Activated naive CD4-positive, alpha-beta T cell treated with anti-CD3 and anti-CD28 coated beads, Interleukin-2, amount 50 U/mL, for 24 hours (primary cell): Measurements from ENCODE around the gene UGT1A10.
"Not testable (repeated sequence)": the region's sequence is repeated elsewhere in the genome, so short reads cannot be mapped to it uniquely, and the experiment has no call there.

ENCODE experiments used
- H3K27ac Mint-ChIP-seq: one replicate; pipeline ENCODE4 v1.8.0; 2021; ENCODE audit warnings: mild to moderate bottlenecking, mixed read lengths
- H3K27me3 Mint-ChIP-seq: one replicate; pipeline ENCODE4 v1.8.0; 2021; ENCODE audit warnings: mixed read lengths
- H3K36me3 Mint-ChIP-seq: one replicate; pipeline ENCODE4 v1.8.0; 2021; ENCODE audit warnings: mixed read lengths
- H3K4me1 Mint-ChIP-seq: one replicate; pipeline ENCODE4 v1.8.0; 2021; ENCODE audit warnings: mixed read lengths
- H3K4me3 Mint-ChIP-seq: one replicate; pipeline ENCODE4 v1.8.0; 2021; ENCODE audit warnings: mild to moderate bottlenecking, mixed read lengths
- H3K9me3 Mint-ChIP-seq: one replicate; pipeline ENCODE4 v1.8.0; 2021; ENCODE audit warnings: mixed read lengths

Gene UGT1A10

DNA sequence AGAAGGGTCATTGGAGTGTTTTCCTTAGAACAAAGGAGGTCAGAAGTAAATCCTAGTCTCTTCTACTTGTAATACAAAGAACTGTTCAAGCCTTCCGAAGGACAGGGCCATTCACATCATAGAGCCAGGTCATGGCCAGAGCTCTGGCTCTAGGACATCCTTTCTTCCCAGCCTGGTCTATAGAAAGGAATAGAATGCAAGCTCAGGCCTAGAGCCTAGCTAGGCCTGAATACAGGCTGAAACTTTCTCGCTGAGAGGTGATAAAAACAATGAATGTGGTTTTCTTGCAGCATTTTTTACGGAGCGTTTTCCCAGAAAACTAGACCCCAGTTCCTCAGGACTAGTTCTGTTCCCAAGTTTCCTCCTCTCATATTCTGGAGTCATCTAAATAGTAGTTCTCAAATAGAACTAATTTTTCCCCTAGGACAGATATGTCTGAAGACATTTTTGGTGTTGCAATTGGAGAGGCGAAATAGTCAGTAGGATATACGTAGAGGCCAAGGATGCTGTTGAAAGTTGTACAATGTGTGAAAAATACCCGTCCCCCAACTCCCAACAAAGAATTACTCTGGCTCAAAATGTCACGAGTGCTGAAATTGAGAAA lies 63.3 kb downstream of the UGT1A10 start:
- H3K4me3 Mint-ChIP-seq, result no peak overlapping the region

DNA sequence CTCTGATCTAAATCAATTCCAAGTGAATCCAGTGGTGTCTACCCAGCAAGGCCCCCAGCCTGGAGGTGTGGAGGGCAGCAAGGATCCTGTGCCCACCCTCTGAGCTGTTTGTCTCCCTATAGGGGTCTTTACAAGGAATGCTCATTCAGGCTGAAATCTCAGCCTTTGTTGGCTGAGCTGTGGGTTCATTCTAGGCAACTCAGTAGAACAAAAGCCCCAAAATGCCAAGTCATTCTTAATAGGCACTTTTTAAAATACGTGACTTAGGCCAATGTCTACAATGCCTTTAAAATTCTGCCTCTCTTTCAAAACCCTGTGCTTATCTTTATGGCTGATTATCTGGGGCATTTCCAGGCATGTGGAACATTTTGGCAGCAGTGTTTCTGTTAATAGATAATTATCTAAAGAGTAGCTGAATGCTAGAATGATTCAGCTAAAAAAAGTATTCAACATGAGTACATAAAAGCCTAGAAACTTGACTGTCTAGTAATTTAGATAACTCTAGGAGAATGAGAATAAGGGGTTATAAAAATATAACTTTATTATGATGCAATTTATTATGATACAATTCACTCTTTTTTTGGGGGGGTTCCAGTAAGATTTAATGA lies 63.9 kb downstream of the UGT1A10 start:
- no peak overlapping the region for H3K27ac Mint-ChIP-seq
- H3K27me3 Mint-ChIP-seq, result peaks cover 4% of the 10 kb centered on the region
- H3K4me3 Mint-ChIP-seq, result no peak overlapping the region
- H3K4me1 Mint-ChIP-seq, result no peaks in the 10 kb centered on the region
- no peaks in the 10 kb centered on the region for H3K36me3 Mint-ChIP-seq
- no peaks in the 10 kb centered on the region for H3K9me3 Mint-ChIP-seq

More for the DNA sequence above, 63.3 kb downstream of the UGT1A10 start:
- H3K9me3 Mint-ChIP-seq, result no peaks in the 10 kb centered on the region
- H3K36me3 Mint-ChIP-seq, result no peaks in the 10 kb centered on the region
- H3K27ac Mint-ChIP-seq, result no peak overlapping the region
- peaks cover 4% of the 10 kb centered on the region for H3K27me3 Mint-ChIP-seq
- H3K4me1 Mint-ChIP-seq, result no peaks in the 10 kb centered on the region

DNA sequence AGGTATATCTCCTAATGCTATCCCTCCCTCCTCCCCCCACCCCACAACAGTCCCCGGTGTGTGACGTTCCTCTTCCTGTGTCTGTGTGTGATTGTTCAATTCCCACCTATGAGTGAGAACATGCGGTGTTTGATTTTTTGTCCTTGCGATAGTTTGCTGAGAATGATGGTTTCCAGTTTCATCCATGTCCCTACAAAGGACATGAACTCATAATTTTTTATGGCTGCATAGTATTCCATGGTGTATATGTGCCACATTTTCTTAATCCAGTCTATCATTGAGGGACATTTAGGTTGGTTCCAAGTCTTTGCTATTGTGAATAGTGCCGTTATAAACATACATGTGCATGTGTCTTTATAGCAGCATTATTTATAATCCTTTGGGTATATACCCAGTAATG lies 64.6 kb downstream of the UGT1A10 start:
- not testable (repeated sequence) for H3K27ac Mint-ChIP-seq, H3K4me1 Mint-ChIP-seq, H3K27me3 Mint-ChIP-seq, H3K9me3 Mint-ChIP-seq, H3K36me3 Mint-ChIP-seq, H3K4me3 Mint-ChIP-seq

DNA sequence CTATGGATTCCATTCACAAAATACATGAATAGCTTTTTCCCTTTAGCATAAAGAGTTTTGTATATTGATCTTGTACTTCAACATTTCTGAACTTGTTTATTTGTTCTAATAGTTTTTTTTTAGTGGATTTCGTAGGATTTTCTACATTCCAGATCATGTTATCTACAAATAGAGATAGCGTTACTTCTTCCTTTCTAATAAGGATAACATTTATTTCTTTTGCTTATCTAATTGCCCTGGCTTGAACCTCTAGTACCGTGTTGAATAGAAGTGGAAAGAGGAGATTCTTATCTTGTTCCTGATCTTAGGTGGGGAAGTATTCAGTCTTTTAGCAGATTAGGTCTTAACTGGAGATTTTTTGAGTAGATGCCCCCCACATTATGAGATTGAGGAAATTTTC lies 66.0 kb downstream of the UGT1A10 start:
- Mint-ChIP-seq H3K27me3 (peaks cover 4% of the 10 kb centered on the region), H3K4me3 (no peak overlapping the region), H3K9me3 (no peaks in the 10 kb centered on the region), H3K27ac (no peak overlapping the region), H3K4me1 (no peaks in the 10 kb centered on the region), H3K36me3 (no peaks in the 10 kb centered on the region)

DNA sequence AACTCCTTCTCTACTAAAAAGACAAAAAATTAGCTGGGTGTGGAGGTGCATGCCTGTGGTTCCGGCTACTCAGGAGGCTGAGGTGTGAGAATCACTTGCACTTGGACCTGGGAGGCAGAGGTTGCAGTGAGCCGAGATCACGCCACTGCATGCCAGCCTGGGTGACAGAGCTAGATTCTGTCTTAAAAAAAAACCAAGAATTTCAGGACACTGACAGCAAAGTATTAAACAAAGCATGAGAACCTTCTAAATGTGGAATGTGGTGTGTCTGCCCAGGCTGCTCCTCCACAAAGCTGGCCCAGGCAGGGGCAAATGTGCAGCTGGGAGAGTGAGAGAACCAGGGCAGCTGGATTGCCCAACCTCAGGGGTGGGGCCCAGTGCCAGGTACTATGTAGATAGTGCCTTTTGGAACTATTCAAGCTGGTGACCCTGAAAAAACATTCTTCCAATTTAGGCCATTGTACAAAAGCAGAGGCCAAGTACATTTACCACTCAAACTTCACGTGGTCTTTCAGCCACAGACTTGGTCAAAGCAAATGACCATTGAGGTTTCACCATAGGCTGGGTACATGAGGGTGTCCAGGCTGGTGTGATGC lies 69.8 kb downstream of the UGT1A10 start:
- Mint-ChIP-seq H3K4me1 (no peaks in the 10 kb centered on the region), H3K27me3 (peaks cover 6% of the 10 kb centered on the region)

DNA sequence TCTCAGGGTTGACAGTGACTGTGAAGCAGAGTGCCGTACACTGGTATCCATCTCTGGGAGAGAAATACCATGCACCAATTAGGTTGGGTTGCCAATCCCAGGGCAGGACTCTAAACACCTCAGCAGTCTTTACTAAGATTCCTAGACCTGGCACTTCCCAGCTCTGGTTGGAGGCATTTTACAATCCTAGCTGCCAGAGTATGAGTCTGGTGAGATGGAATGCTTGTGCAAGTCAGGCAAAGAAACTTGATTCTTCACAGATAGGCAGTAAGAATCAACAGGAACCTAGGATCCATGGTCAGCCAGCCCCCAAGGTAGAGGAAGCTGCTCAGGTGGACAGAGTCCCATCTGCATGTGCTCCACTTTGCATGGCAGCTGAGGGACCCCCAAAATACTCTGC lies 70.5 kb downstream of the UGT1A10 start:
- Mint-ChIP-seq H3K36me3 (no peaks in the 10 kb centered on the region), H3K9me3 (no peaks in the 10 kb centered on the region), H3K27ac (no peak overlapping the region), H3K4me1 (no peaks in the 10 kb centered on the region), H3K4me3 (no peak overlapping the region), H3K27me3 (peaks cover 6% of the 10 kb centered on the region)

More for the DNA sequence above, 69.8 kb downstream of the UGT1A10 start:
- H3K4me3 Mint-ChIP-seq, result no peak overlapping the region
- H3K36me3 Mint-ChIP-seq, result no peaks in the 10 kb centered on the region
- H3K9me3 Mint-ChIP-seq, result no peaks in the 10 kb centered on the region
- no peak overlapping the region for H3K27ac Mint-ChIP-seq

DNA sequence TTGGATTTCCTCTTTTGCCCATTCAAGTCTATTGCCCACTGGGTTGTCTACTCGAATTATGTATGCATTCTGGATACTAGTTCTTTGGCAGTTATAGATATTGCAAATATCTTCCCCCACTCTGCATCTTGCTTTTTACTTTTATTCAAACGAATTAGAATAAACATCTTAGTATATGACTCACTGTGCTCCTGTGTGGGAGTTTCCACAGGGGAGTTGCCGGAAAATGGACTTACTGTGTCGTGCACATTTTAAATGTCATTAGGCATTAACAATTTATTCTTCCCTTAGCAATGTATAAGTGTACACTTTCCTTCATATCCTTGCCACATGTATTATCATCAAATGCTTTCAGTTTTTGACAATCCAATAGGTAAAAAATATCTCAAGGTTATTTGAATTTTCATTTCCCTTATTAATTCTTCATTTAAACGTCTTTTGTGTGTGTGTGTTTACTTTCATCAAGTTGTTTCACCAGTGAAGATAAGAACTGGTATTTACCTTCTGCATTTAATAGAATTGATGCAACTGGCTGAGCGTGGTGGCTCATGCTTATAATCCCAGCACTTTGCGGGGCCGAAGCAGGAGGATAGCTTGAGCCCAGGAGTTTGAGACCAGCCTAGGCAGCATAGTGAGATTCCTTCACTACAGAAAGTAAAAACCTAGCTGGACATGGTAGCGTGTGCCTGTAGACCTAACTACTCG lies 71.8 kb downstream of the UGT1A10 start:
- Mint-ChIP-seq H3K27me3 (peaks cover 6% of the 10 kb centered on the region), H3K27ac (no peak overlapping the region), H3K9me3 (no peaks in the 10 kb centered on the region), H3K4me3 (no peak overlapping the region), H3K36me3 (no peaks in the 10 kb centered on the region), H3K4me1 (no peaks in the 10 kb centered on the region)

DNA sequence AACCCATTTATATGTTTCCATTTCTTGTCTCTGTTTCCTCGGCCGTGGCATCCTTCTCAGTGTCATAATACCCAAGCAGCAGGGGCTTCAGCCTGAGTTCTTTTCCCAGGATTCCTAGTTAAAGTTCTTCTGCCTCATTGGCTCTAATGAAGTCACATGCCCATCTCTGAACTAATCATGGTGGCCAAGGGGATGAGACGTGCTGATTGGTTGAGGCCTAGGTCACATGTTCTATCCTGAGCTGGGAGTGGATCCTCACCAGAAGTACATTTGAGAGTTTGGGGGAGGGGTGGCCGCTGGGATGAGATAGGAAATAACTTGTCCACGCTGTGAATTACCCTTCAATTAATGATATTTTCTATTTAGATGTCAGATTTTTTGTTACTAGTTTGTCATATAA lies 72.7 kb downstream of the UGT1A10 start:
- H3K36me3 Mint-ChIP-seq, result no peaks in the 10 kb centered on the region
- H3K4me3 Mint-ChIP-seq, result no peak overlapping the region
- peaks cover 6% of the 10 kb centered on the region for H3K27me3 Mint-ChIP-seq
- H3K9me3 Mint-ChIP-seq, result no peaks in the 10 kb centered on the region
- H3K4me1 Mint-ChIP-seq, result no peaks in the 10 kb centered on the region
- no peak overlapping the region for H3K27ac Mint-ChIP-seq

DNA sequence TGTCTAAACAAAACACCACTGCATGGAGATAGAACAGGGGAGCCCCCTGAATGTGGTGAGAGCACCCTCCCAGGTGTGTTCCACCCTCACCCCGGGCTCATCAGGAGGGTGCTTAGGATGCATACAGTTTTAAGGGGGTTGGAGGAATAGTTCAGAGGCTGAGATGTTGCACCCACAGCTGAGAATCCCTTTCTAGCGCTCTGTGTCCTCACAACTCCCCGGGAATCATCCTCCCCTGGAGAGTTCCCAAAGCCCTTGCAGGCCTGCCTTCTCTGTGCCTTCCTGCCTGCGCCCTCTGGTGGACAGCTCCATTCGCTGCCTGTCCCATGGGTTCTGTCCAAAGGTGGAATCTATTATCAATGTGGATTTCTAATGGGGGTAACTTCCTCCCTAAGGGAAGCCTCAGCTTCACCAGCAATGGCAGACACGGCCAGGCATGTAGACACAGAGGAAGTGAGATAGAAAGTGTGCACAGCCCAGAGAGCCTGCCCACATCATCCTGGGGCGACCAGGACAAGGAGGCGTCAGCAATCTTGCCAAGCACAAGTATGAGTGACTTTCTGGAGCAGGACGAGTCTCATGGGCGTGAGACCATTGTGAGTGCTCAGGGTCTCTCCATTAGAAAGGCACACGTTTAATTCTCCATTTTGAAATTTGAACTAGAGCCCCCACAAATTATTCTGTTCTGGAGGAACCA lies 75.2 kb downstream of the UGT1A10 start:
- no peak overlapping the region for H3K27ac Mint-ChIP-seq
- H3K36me3 Mint-ChIP-seq, result no peaks in the 10 kb centered on the region
- no peaks in the 10 kb centered on the region for H3K9me3 Mint-ChIP-seq
- H3K4me1 Mint-ChIP-seq, result no peaks in the 10 kb centered on the region
- H3K4me3 Mint-ChIP-seq, result no peak overlapping the region
- H3K27me3 Mint-ChIP-seq, result peaks cover 9% of the 10 kb centered on the region

DNA sequence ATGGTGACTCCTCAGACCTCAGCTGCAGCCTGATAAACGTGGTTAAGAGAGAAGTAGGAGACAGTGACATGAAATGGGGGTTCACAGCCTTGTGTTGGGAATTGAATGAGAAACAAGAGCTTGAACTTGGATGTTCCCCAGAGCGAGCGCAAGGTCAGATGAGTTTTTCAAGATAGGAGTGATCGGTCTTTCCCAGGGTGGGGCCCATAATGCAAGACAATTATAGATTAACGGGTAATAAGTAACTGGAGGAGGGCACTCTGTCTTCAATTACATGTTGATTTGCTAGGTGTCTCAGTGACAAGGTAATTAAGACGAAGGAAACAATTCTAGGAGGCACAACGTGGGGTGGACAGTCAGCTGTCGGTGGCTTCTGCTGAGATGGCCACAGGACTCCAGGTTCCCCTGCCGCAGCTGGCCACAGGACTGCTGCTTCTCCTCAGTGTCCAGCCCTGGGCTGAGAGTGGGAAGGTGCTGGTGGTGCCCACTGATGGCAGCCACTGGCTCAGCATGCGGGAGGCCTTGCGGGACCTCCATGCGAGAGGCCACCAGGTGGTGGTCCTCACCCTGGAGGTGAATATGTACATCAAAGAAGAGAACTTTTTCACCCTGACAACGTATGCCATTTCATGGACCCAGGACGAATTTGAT lies 76.5 kb downstream of the UGT1A10 start, which contains the start of gene UGT1A5:
TSS of gene UGT1A5 (plus strand) at position 297 of the 651 bp plus-strand sequence. CDS start at position 382, 85 bp downstream.
- H3K4me3 Mint-ChIP-seq, result no peak within 1 kb of the TSS
- H3K36me3 Mint-ChIP-seq, result no peaks in the 10 kb centered on the region
- H3K9me3 Mint-ChIP-seq, result no peaks in the 10 kb centered on the region
- no peaks in the 10 kb centered on the region for H3K4me1 Mint-ChIP-seq
- no peak within 1 kb of the TSS for H3K27ac Mint-ChIP-seq
- H3K27me3 Mint-ChIP-seq, result peaks cover 9% of the 10 kb centered on the region

DNA sequence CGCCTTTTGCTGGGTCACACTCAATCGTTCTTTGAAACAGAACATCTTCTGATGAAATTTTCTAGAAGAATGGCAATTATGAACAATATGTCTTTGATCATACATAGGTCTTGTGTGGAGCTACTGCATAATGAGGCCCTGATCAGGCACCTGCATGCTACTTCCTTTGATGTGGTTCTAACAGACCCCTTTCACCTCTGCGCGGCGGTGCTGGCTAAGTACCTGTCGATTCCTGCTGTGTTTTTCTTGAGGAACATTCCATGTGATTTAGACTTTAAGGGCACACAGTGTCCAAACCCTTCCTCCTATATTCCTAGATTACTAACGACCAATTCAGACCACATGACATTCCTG lies 77.0 kb downstream of the UGT1A10 start:
- H3K9me3 Mint-ChIP-seq, result no peaks in the 10 kb centered on the region
- H3K4me3 Mint-ChIP-seq, result no peak overlapping the region
- H3K27ac Mint-ChIP-seq, result no peak overlapping the region
- no peaks in the 10 kb centered on the region for H3K36me3 Mint-ChIP-seq
- no peaks in the 10 kb centered on the region for H3K4me1 Mint-ChIP-seq
- H3K27me3 Mint-ChIP-seq, result peaks cover 10% of the 10 kb centered on the region

DNA sequence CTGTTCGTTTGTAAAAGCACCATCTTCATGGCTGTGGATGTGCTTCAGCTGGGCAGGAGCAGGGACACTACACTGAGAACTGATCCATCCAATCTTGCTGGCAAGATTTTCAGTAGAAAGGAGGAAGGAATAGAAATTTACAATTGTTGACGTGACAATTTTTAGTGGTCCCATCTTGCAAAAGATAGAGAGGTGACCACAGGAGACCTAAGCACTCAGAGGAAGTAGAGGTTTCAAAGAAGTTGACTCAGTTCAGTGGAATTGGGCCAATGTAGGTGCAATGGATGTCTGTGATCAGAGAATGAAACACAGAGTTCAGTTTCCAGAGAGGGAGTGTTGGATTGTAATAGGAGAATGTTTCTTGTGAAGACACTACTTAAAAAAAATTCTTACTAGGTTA lies 77.9 kb downstream of the UGT1A10 start:
- Mint-ChIP-seq H3K4me3 (no peak overlapping the region), H3K36me3 (no peaks in the 10 kb centered on the region), H3K27me3 (peaks cover 14% of the 10 kb centered on the region), H3K27ac (no peak overlapping the region), H3K4me1 (no peaks in the 10 kb centered on the region), H3K9me3 (no peaks in the 10 kb centered on the region)

DNA sequence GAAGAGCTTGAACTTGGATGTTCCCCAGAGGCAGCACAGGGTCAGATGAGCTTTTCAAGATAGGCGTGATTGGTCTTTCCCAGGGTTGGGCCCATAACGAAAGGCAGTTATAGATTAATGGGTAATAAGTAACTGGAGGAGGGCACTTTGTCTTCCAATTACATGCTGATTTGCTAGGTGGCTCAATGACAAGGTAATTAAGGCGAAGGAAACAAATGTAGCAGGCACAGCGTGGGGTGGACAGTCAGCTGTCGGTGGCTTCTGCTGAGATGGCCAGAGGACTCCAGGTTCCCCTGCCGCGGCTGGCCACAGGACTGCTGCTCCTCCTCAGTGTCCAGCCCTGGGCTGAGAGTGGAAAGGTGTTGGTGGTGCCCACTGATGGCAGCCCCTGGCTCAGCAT lies 82.3 kb downstream of the UGT1A10 start, which contains the start of gene UGT1A4:
TSS of gene UGT1A4 (plus strand) at position 185 of the 400 bp plus-strand sequence. CDS start at position 270, 85 bp downstream.
- Mint-ChIP-seq H3K27me3 (peaks cover 18% of the 10 kb centered on the region), H3K36me3 (no peaks in the 10 kb centered on the region), H3K4me3 (no peak within 1 kb of the TSS), H3K27ac (no peak within 1 kb of the TSS), H3K9me3 (no peaks in the 10 kb centered on the region), H3K4me1 (no peaks in the 10 kb centered on the region)

DNA sequence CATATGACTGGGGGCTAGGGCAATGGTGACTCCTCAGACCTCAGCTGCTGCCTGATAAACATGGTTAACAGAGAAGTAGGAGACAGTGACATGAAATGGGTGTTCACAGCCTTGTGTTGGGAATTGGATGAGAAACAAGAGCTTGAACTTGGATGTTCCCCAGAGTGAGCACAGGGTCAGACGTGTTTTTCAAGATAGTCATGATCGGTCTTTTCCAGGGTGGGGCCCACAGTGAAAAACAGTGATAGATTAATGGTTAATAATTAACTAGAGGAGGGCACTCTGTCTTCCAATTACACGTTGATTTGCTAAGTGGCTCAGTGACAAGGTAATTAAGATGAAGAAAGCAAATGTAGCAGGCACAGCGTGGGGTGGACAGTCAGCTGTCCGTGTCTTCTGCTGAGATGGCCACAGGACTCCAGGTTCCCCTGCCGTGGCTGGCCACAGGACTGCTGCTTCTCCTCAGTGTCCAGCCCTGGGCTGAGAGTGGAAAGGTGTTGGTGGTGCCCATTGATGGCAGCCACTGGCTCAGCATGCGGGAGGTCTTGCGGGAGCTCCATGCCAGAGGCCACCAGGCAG lies 92.6 kb downstream of the UGT1A10 start, which contains the start of gene UGT1A3:
TSS of gene UGT1A3 (plus strand) at position 320 of the 579 bp plus-strand sequence. CDS start at position 405, 85 bp downstream.
- Mint-ChIP-seq H3K4me1 (no peaks in the 10 kb centered on the region), H3K36me3 (no peaks in the 10 kb centered on the region), H3K9me3 (no peaks in the 10 kb centered on the region), H3K27ac (no peak within 1 kb of the TSS), H3K4me3 (no peak within 1 kb of the TSS), H3K27me3 (peaks cover 7% of the 10 kb centered on the region)
